WTC11 (cell line): ENCODE data around the gene TMEM14A.

ENCODE experiments used
- CREM ChIP-seq: sonication (generic); formaldehyde crosslinking; IDR thresholded peaks from 2 replicates; pipeline ENCODE4 v1.8.1; 2022; ENCODE audit warnings: mild to moderate bottlenecking, missing genetic modification reagents, moderate library complexity
- JAZF1 ChIP-seq: fragments of 250-450 bp; sonication (Bioruptor Pico); IDR thresholded peaks from 2 replicates; pipeline ENCODE4 v1.9.0; 2021; ENCODE audit warnings: moderate library complexity, mild to moderate bottlenecking, inconsistent platforms
- SP1 ChIP-seq: sonication (generic); formaldehyde crosslinking; conservative IDR thresholded peaks from 2 replicates; pipeline ENCODE4 v1.8.1; 2022; ENCODE audit warnings: missing genetic modification reagents
- TCF7 ChIP-seq: sonication (generic); formaldehyde crosslinking; IDR thresholded peaks from 2 replicates; pipeline ENCODE4 v1.8.0; 2022; ENCODE audit warnings: mild to moderate bottlenecking, low read depth, missing genetic modification reagents, moderate library complexity
- TEAD4 ChIP-seq: sonication (generic); formaldehyde crosslinking; IDR thresholded peaks from 2 replicates; pipeline ENCODE4 v1.8.0; 2022; ENCODE audit warnings: mild to moderate bottlenecking, missing genetic modification reagents
- ZNF219 ChIP-seq: sonication (generic); formaldehyde crosslinking; IDR thresholded peaks from 2 replicates; pipeline ENCODE4 v1.8.0; 2023; ENCODE audit warnings: missing genetic modification reagents, mild to moderate bottlenecking, borderline replicate concordance
- TF ChIP-seq, protein P1 (sequence below): fragments of 200-600 bp; IDR thresholded peaks from 2 replicates; pipeline ENCODE4 v1.8.0; 2022; ENCODE audit warnings: antibody characterized with exemption
- TF ChIP-seq, protein P2 (sequence below): sonication (generic); formaldehyde crosslinking; conservative IDR thresholded peaks from 2 replicates; pipeline ENCODE4 v1.8.1; 2023; ENCODE audit warnings: mild to moderate bottlenecking, low read depth, missing genetic modification reagents, moderate library complexity

DNA sequence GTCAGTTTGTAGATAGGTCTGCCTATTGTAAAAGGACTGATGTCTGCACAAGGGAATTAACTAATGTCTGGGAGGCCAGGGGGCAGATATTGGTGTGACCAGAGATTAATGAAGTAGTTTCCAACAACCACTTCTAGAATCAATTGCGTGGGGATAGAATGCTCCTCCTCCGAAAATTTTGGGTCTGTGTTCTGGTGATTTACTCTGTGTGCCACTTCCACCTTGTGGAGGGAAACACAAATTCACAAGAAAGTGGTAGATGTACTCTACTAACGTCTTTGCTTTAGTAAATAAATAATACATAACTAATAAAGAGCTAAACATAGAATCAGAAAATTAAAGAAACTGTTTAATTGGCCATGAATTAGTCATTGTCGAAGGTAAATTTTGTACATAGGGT is 25.5 kb downstream of the TMEM14A start:
- TF ChIP-seq, protein P1, sequence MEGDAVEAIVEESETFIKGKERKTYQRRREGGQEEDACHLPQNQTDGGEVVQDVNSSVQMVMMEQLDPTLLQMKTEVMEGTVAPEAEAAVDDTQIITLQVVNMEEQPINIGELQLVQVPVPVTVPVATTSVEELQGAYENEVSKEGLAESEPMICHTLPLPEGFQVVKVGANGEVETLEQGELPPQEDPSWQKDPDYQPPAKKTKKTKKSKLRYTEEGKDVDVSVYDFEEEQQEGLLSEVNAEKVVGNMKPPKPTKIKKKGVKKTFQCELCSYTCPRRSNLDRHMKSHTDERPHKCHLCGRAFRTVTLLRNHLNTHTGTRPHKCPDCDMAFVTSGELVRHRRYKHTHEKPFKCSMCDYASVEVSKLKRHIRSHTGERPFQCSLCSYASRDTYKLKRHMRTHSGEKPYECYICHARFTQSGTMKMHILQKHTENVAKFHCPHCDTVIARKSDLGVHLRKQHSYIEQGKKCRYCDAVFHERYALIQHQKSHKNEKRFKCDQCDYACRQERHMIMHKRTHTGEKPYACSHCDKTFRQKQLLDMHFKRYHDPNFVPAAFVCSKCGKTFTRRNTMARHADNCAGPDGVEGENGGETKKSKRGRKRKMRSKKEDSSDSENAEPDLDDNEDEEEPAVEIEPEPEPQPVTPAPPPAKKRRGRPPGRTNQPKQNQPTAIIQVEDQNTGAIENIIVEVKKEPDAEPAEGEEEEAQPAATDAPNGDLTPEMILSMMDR: no peak
- TF ChIP-seq TEAD4 (no peak), JAZF1 (CRISPR knock-in tag) (no peak), ZNF219 (no peak), CREM (no peak), SP1 (CRISPR knock-in tag) (no peak), TCF7 (CRISPR knock-in tag) (no peak)
- TF ChIP-seq, protein P2, sequence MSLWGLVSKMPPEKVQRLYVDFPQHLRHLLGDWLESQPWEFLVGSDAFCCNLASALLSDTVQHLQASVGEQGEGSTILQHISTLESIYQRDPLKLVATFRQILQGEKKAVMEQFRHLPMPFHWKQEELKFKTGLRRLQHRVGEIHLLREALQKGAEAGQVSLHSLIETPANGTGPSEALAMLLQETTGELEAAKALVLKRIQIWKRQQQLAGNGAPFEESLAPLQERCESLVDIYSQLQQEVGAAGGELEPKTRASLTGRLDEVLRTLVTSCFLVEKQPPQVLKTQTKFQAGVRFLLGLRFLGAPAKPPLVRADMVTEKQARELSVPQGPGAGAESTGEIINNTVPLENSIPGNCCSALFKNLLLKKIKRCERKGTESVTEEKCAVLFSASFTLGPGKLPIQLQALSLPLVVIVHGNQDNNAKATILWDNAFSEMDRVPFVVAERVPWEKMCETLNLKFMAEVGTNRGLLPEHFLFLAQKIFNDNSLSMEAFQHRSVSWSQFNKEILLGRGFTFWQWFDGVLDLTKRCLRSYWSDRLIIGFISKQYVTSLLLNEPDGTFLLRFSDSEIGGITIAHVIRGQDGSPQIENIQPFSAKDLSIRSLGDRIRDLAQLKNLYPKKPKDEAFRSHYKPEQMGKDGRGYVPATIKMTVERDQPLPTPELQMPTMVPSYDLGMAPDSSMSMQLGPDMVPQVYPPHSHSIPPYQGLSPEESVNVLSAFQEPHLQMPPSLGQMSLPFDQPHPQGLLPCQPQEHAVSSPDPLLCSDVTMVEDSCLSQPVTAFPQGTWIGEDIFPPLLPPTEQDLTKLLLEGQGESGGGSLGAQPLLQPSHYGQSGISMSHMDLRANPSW (CRISPR knock-in tag): no peak
